Measurements from ENCODE around the gene MYO16.

The MYO16 gene

DNA sequence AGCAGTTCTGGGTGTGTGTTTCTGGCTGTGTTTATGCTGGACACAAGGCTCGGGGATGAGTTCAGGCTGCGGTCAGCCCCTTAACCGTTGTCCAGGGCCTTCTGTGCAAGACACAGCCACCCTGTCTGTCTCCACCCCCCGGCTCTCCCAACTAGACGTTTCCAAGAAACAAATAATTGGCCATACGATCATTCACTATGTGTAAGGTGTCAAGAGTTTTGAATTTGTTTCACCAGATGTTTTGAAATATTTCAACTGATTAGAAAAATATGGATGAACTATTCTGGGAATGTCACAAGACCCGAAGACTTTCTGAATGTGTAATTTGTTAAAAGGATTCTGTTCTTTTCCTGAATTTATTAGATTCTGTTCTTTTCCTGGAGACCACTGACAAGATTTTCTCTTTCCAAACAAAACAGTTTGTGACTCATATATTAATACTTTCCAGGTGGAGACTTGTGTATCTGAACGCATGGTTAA is 318.2 kb downstream of the MYO16 start:
- no peak for DNase-seq

DNA sequence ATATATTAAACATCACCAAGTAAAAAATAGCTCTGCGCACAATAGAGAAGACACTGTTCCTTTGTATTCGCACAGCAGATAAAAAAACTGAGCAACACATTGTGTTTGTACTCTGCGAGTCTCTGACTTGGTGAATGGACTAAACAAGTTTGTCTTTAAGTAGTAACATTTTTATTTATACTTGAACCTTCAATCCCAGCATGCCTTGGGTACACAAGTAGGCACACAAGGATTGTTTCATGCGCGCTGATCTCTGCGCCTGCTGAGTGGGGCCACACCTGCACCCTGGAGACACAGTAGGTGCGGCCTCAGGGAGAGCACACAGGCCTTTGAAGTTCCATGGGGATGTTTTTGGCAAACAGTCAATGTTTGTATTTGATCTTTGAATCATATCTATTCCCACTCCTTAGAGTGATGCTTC is 318.9 kb downstream of the MYO16 start:
- no peak for DNase-seq

DNA sequence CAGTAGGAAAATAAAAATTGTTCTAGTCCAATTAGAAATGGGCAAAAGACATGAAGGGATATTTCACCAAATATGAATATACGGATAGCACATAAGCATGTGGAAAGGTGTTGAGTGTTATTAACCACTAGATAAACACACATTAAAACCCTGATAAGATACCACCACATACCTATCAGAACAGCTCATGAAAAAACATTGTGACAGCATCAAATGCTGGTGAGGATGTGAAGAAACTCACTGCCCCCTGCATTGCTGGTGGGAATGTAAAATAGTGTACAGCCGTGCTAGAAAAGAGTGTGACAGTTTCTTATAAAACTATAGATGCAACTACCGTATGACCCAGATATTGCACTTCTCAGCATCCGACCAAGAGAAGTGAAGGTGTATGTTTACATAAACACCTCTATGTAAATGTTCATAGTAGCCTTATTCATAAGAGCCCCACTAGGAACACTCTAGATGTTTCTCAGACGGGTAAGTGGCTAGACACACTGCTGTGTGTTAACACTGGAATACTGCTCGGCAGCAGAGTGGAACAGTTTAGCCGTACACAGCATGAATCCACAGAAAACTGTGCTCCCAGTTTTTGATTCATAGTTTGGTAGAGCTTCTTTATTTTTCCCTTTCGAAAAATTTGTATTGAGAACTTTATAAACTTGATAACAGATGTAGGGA is 321.1 kb downstream of the MYO16 start:
- no peak for DNase-seq

DNA sequence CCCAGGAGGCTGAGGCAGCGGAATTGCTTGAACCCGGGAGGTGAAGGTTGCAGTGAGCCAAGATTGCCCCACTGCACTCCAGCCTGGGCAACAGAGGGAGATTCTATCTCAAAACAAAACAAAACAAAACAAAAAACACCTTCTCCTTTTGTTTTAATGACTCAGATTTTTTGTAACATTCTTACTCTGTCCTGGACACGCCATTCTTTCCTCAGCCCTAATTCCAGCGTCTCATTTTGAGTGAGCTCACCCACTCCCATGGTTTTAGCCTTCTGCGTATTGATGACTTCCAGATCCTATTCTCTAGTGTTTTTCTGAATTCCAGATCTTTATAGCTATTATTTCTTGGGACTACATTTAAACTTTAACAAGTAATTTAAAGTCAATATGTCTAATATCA is 326.3 kb downstream of the MYO16 start:
- no peak for DNase-seq

DNA sequence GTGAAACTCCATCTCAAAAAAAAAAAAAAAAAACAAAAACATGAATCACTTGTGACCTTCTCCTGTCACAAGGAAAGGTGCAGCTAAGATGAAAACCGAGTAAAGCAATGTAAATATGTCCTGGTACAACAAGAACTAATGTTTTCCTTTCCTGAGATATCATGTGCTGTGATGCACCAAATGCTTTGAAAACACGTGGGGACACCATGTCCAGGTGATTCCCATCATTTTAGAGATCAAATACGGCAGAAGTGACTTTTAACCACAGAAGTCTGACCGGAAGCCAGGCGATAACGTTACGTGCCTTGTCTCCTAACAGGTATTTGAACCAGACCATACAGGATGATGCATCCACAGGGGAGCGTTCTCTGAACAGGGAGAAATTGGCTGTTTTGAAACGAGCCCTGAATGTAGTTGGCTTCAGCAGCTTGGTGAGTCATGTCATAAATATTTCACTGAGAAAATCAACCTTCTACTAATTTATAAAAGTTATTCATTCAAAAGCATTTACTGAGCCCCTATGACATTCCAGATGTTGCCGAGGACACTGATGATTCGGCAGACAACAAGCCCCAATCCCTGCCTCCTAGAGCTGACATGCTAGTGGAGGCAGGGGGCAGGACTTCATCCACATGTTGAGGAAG is 328.1 kb downstream of the MYO16 start:
- no peak for DNase-seq

DNA sequence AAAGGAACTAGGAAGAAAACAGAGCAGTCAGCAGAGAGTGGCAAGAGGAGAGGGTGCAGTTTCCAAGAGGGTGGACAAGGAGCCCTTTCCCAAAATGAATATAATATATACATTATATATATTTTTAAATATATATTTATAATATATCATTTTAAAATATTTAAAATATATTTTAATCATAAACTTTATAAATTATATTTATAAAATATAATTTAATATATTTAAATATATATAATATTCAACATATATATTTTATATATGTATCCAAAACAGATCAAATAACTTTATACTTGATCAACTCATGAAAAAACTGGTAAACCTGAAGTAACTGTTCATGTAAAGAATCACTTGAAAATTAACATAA is 328.6 kb downstream of the MYO16 start:
- no peak for DNase-seq

DNA sequence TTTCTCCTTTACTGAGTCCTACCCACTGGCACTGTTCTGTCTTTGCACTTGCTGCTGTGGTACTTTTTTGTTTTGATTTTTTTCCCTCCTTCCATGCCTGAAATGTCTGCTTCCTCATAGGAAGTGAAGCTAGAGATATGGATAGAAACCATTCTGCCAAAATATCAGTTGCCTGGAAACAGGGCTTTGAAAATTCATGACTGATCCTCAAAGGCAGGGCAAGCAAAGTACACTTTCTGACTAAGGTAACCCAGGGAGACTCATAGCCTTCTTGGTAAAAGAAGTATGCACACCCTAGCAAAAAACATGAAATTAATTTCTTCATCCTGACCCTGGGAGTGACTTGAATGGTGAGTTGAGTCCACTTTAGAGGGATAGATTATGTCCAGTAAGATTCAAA is 329.8 kb downstream of the MYO16 start:
- no peak for DNase-seq

DNA sequence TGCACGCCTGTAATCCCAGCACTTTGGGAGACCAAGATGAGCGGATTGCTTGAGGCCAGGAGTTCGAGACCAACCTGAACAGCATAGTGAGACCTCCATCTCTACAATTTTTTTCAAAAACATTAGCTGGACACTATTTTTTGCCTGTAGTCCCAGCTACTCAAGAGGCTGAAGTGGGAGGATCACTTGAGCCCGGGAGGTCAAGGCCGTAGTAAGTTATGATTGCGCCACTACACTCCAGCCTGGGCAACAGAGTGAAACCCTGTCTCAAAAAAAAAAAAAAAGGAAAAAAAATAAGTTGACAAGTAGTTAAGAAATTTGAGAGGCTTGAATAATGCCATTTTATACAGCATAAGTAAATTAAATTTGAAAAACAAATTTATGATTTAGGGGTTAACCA is 330.6 kb downstream of the MYO16 start:
- no peak for DNase-seq

DNA sequence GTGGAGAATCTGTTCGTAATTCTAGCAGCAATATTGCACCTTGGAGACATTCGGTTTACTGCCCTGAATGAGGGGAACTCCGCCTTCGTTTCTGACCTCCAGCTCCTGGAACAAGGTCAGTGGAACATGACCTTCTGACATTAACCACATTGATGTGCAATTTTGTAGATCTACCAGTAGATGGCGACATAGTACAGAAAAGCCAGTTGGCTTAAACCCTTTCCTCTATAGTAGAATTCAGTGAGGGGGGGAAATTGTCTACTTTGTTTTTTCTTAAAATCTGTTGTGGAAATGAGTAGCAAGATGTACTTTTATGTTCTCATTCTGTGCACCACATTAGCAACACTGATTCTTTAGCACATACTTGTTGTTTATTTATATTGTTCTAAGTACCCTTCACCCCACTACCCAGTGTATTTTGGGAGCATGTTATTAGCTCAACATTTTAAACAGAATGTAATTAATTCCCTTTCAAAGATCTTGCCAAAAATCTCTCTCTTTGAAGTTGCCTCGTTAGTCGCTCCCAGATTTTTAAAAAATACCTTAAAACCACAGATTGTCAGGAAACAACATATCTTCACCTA is 332.2 kb downstream of the MYO16 start:
- DNase-seq, result peak in 1 of 2 donors; percentile 61

DNA sequence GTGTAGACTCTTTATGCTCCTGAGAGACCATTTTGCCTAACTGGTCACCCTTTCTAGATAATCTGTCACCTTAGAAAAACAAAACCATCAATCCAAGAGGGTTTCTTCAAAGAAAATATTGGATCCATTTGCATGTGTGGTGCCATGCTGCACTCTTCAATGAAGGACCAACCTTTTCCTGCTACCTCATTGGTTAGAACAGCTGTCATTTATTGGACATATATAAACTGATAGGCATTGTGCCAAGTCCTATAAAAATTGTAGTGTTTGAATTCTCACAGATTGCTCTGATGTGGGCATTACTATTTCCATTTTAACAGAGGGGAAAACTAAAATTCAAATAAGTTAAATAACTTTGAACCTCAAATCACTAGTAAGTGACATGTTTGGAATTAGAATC is 333.2 kb downstream of the MYO16 start:
- DNase-seq, result no peak

DNA sequence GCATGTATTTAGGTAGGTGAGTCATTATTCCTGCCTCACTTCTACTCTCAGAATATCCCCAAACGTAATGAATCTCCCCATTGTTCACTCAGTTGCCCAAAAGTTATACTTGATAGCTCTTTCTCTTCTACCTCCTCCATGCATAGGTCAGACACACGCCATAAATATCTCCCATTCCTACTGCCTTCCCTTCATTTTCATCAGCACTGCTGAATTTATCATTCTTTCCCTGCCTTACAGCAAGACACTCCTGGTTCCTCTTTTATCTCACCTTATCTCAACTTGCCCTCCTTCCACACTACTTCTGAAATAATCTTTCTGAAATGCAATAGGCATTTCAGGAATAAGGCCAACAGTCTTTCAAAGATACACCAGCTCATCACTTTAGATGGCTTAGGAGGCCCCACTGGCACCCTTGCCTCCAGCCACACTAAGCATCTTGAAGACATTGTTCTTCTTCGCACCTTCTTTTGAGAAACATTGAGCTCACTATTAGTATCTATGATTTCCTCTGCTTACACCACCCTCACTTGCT is 333.9 kb downstream of the MYO16 start:
- DNase-seq, result no peak

DNA sequence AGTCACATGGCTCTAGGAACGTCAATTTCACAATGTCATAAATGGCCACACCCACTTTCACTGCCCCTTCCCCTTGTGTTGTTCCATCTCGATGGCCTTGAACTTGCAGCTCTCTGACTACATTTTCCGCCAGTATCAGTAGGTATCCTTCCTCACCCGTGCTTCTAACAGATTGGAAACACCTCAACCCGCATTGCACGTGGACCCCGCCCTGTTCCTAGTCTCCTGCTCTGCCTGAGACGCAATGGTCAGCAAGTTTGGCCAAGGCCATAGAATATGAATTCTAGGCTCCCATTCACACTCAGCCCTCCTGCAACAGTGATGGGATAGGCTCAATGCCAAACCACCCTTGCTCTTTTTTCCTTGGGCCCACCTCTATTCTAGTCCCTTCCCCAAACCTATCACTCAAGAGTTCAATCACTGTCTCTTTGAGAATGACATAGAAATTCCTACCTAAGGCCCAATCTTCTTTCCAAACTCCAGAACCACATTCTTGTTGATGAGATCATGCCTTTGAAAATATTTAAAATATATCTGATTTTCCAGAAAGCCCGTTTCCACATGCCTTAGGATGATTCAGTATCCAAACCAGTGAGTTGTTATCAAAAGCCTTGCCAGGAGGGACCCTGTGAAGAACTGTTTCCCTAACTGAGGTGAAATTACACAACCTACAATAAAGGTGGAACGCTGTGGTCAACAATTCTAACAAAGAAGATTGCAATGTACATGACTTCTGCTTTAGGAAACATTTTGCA is 334.6 kb downstream of the MYO16 start:
- no peak for DNase-seq

DNA sequence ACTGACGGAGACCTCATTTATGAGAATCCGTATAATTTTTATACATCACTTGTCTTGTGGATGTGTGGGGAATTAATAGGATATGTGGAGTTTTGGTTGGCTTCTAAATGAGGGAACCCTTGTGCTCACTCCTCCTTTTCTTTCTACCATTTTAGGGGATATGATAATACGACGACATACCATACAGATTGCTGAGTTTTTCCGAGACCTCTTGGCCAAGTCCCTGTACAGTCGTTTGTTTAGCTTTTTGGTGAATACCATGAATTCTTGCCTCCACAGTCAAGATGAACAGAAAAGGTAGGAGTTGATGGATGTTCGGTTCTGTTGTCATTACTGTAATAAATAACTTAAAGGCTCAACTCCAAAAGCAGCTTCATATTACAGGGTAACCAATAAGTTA is 335.2 kb downstream of the MYO16 start:
- no peak for DNase-seq

DNA sequence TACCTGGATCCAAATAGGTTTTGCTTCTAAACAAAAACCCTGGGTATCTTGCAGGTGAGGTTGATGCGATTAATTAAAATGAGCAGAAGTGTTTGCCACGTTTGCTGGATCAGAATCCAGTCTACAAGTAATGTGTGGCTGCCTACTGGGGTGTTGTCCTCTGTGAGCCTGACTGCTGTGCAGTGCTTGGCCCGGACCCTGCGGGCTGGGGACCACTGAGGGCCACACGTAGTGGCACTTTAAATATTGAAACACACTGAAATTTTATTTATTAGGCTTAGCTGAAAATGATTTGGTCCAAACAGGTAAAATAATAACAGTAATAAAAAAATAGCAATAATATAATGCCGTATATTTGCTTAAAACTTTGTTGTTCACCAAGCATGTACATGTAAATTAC is 338.0 kb downstream of the MYO16 start:
- DNase-seq, result no peak

DNA sequence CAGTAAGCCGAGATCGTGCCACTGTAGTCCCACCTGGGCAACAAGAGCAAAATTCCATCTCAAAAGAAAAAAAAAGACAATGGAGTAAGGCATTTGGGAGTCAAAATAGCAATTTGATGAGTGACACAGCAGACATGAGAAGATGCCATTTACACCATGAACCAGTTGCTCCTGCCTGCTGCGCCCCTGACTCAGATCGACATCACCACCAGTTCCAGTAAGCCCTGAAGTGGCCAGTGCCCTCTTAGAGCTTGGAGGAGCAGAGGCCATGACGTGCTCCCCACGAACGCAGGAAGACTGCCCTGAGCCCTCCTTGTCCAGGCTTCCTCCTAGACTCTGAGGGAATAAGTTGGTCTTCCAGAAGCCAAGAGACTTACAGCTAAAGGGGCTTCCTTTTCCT is 339.2 kb downstream of the MYO16 start:
- no peak for DNase-seq

DNA sequence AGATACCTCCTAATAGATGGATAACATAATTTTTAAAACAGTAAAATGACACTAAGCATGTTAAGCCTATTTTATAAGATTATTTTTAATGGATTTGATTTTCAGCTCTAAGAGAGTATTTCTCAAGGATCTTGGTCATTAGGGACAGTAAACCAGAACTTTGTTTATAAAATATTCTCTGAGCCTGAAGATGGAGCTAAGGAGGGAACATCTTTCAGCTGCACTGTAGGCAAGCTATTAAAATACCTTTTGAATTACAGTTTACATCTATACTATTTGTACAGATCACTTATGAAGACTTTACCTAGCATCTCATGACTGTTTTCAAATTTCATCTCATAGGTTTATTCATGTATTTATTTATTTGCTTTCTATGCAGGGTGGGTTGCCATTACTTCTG is 345.3 kb downstream of the MYO16 start:
- DNase-seq, result no peak

DNA sequence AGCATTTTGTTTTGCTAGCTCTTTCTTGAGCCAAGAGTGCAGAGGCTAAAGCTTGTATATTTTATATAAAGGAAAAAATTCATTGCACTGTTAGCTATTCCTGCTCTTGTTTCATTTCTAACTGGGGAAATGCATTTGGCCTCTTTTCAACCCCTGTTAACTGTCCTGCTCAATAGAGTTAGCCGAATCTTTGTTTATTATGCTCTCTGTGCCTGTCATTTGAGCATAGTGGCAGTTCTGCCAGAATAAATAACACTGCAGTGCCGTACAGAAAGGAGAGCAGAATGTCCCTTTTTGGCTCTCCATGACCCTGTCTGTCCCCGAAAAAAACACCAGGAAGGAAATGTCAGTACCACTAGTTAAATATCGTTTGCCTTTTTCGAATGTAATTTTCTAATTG is 350.8 kb downstream of the MYO16 start:
- DNase-seq, result no peak

DNA sequence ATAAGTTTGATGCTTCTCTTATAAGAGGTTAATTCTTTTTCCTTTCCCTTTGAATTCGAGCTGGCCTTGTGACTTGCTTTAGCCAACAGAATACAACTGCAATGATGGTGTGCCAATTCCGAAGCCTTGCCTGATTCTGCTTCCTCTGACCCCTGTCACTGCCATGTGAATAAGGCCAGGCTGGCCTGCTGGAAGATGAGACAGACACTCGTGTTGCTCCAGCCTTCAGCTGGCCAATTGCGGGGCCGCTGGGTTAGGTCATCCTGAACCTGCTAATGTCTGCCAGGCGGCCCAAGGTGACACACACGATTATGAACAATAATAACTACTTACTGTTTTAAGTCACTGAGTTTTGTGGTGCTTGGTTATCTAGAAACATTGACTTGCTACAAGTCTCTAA is 352.0 kb downstream of the MYO16 start:
- DNase-seq, result no peak

DNA sequence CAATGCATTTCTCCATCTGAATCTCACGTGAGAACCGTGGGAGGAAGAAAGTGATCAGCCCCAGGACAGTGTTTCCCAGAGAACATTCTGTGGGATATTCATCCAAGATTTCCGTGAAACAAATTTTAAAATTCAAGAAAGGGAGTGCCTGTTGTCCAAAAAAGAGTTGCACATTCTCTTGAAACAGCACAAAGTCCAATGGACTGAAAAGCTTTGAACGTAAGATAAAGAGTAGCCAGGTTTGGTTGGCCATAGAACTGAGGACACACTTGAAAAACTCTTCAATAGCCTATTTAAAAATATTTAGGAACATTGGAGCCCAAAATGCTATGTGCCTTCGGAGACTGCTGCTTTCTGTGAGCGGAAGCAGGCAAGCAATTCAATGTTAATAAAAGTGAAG is 353.9 kb downstream of the MYO16 start:
- DNase-seq, result no peak

DNA sequence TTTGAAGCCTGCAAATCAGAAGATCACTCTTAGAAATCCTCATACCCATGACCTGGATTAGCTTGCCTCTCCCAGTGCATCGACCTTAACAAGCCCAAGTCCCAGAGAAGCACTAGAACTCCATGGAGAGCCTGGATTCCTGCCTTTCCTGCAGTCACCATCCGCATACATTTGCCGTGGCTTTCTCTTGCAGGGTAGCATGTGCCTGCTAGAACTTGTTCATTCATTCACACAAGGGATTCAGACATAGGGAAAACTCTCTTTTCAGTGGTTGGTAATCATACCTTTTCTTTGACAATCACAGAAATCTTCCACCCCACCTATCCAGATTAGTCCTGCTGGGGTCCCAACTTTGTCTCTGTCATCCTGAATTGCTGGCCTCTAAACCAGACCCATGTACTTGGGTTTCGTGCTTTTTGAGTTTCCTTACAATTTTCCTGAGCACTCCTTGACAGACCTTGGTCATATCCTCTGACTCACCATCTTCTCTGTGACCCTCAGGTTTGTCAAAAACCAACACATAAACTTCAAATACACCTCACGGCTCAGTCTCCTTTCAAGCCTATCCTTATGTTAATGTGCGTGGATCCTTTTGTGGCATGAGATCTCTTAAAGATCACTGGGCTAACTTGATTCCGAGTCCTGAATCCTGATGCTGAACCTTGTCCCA is 355.0 kb downstream of the MYO16 start:
- DNase-seq, result no peak

DNA sequence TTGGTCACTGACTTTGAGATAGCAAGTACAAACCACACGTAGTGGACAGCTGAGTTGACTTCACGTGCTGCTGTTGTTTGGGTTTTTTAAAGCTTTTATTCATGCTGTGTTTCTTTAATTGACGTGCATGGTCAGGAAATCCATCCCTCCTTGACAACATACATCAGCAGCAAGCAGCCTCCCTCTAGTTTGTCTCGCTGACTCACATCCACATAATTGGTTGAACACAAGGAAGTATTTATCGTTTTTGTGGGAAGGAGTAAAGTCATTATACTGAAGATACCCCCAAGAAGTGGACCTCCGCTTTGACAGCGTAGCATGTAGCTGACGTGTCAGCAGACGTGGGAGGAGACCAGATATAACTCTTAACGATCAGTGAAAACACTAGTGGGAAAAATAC is 355.8 kb downstream of the MYO16 start:
- no peak for DNase-seq

DNA sequence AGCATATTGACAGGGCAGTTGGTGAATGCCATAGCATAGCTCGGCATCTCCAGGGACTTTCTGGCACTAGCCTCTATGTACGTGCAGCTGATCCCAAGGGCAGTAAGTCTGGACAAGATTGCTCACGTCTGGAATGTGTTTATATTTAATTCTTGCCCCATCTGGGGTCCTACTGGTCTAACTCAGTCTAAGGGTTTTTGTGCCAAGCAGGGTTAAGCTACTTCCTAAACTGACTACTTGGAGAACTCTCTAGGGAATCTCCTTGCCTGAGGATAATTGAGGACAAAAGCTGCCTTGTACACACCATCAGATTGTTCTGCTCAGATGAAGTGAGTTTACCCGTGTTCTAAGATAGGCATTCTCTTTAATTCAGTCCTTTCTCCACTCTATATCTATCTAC is 358.1 kb downstream of the MYO16 start:
- DNase-seq, result no peak

DNA sequence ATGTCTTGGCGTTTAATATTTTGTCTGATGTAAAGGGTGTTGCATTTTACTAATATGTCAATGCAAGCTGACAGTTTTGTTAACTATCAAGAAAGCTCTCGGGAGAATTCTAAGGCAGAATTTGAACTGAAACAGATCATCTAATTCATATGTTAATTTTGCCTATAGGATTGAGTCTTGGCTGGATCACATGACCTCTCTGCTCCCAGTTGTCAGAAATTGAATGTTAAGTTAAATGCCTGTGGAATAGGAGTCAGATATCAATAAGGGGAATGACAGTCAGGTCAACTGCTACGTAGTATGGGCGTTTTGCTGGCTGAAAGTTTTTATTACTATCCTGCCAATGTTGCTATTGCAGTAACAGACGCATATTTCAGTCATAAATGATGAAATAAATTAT is 358.5 kb downstream of the MYO16 start:
- no peak for DNase-seq

All from bone marrow (tissue), 2 donors.